M059J (cell line): Measurements from ENCODE around the gene PPP1R27. TPM values are rescaled to one million over a fixed set of nuclear protein-coding genes. Genes with fewer than 3 reads are reported as not detected.
A peak's percentile ranks its signal among the peaks of the same experiment; 100 is the strongest.

Source experiments
- DNase-seq: peaks from one replicate; pipeline ENCODE4 v3.0.0-alpha.2; 2012; ENCODE audit warnings: low read depth
- total RNA-seq: library from RNA; depleted of rRNA; stranded (reverse); fragments of >200 nt; shearing (Covaris generic); gene quantifications from 2 replicates; pipeline ENCODE4 v1.2.3, GENCODE V29; 2014

PPP1R27 gene
- total RNA-seq, 1 experiment from 2014 or later = not detected

GRCh38 chr17:81860756-81861568, 26.1 kb upstream of the PPP1R27 start:
- peak; percentile 100 for DNase-seq

DNA sequence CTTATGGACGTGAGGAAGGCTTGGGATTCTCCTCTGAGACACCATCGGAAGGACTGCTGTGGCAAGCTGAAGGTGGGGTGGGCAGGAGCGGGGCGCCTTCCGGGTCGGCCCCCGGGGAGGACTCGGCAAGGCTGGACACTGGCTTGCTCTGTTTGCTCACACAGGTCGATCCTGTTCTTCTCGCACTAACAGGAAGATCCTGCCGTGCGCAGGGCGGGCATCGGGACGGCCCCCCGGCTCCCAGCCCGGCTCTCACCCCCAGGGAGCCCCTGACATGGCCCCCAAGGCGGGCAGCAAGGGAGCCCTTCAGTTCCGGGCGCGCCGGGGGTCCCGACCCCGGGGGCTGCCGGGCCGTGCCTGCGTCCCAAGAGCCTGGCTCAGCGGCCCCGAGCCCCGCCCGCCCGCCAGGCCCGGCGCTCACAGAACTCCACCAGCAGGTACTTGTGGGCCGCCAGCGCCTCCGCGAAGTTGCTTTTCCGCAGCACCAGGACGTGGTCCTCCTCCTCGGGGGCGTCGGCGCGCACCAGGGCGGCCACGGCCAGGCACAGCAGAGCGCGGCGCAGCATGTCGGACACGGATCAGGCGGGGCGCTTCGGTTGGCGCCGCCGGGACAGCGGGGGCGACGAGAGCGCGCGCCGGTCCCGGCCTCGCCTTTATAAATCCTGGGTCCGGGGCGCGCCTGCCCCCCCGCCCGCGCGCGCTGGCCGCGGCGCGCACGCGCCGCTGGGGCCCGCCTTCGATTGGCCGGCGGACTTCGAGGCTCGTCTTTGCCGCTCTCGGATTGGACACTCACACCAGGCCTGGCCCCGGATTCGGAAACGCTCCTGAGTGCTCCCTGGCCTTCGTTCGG, 25.3 kb upstream of the PPP1R27 start, which contains the start of gene P4HB:
P4HB (minus strand) TSS at position 630 of the 850 bp plus-strand sequence; CDS start at position 566, 64 bp downstream.
- peak; percentile 13 for DNase-seq

DNA sequence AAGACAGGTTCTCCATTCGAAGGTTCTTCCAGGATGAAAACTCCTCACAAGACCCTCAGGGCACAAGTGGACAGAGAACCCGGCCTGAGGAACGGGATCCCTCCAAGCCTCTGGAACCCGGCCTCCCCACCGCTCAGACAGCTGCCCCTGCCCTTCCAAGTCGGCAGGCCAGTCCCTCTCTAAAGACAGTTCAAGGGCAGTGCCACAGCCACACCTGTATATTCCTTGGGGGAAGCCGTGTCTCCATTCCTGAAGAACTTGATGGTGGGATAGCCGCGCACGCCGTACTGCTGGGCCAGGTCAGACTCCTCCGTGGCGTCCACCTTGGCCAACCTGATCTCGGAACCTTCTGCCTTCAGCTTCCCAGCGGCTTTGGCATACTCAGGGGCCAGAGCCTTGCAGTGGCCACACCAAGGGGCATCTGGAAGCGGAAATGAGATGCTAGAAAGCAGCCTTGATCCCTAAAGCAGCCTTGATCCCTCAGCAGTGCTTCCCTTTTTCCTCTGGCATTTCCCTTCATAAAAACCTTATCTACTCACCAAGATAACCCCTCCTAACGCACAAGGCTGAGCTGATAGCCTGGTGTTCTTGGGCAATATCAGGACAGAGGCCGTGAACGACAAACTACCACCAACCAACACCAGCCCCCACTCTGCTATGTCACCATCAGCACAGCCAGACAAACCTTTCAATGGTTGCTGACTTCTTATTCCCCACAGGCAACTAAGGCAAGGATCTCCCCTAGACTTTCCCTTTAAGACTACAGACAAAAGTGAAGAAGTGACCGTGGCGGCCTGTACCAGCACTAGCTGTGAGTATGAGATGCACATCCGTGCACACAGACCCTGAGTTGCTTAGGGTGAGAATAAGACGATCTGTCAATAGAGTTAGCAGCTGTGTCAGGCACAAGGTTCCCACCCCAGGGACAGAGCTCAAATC, 24.4 kb upstream of the PPP1R27 start:
- no peak for DNase-seq

DNA sequence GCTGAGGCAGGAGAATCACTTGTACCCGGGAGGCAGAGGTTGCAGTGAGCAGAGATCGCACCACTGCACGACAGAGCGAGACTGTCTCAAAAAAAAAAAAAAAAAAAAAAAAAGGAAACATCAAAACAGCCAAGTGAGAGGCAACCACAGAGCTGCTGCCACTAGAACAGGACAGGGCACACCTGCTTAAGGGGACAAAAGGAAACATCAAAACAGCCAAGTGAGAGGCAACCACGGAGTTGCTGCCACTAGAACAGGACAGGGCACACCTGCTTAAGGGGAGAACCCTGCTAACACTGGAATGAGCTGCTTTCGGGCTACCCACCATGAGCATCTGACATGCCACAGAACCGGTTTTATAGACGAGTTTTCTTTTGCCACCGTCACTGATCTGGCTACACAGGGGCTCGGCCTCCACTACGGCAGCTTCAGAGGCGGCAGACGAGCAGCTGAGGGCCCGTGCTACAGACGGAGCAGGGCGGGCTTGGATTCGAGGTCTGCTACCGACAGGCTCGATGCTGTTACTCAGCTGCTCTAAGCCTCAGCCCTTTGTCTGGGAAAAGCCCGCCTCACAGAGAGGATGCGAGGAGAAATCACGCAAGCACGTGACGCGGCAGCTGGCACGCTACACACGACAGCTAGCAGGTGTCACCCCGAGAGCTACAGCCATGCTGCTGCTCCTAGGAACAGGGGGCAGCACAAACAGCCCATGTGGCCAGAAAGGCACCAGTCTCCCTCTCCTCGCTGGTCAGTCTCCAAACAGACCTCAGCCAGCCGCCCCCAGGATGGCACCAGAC, 23.5 kb upstream of the PPP1R27 start:
- no peak for DNase-seq

- DNase-seq = no peak
Observed at GRCh38 chr17:81854974-81855774, 20.3 kb upstream of the PPP1R27 start.

GRCh38 chr17:81852237-81852636, 17.4 kb upstream of the PPP1R27 start:
- DNase-seq = no peak

DNA sequence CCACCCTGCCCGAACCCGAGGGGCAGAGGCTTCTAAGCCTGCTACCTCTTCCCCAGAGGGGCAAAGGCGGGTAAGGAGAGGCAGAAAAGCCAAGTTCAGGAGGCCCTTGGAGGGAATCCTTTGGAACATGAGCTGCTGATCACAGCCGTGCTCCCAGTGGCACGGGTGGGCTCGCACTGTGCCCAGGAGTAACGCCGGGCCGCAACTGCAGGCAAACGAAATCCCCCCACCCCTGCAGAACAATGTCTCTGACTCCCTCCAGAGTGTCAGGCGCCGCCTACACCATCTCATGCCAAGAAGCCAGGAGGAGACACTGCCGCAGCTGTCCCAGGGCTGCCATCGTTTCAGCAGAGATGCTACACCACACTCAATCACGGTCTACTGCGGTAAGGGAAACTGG, 16.6 kb upstream of the PPP1R27 start:
- no peak for DNase-seq

DNA sequence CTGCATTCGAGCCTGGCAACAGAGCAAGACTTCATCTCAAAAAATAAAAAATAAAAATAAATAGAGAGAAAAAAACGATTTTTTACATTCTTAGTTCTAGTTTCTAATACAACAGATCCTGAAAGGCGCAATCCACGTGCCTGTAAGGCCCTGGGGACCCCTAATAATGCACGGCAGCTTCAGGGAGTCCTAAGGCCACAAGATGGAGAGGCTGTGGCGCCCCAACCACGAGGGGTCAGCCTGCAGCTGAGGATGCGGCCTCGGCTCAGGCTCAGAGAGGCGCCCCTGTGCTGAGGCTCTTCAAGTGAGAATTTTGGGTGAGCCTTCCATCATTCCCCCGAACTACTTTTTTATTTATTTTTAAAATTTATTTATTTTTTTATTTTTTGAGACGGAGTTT, 14.6 kb upstream of the PPP1R27 start:
- DNase-seq = no peak

DNA sequence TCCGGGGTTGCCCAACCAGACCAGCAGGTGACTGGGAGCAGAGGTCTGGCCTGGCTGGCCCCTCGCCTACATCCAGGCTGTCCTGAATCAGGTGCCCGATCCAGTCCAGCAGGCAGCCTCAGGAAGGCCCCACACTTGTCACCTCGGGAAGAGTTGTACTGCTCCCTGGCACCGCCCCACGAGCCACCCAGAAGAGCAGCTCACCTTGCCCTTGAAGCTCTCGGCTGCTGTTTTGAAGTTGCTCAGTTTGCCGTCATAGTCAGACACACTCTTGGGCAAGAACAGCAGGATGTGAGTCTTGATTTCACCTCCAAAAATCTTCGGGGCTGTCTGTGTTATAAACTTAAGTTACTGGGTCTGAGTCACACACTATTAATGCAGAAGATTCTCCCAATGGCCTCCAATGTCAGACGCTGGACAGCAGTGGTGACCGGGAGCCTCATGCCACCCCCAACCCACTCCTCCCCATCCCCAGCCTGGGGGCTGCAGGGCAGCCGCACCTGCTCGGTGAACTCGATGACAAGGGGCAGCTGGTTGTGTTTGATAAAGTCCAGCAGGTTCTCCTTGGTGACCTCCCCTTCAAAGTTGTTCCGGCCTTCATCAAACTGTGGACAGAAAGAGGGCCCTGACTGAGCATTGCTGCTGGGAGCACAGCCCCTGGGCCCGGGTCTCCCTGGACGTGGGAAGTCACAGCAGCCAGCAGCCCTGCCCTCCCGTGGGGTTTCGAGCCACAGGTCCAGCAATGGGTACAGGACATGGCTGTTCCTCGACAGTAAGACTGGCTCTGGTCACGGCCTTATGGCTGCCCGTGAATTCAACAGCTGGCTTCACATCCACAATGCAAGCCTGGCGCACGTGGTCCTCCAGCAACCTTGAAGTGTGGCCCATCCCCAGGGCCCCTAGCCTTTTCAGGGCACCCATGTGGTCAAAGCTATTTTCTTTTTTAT, 12.2 kb upstream of the PPP1R27 start:
- DNase-seq = no peak

DNA sequence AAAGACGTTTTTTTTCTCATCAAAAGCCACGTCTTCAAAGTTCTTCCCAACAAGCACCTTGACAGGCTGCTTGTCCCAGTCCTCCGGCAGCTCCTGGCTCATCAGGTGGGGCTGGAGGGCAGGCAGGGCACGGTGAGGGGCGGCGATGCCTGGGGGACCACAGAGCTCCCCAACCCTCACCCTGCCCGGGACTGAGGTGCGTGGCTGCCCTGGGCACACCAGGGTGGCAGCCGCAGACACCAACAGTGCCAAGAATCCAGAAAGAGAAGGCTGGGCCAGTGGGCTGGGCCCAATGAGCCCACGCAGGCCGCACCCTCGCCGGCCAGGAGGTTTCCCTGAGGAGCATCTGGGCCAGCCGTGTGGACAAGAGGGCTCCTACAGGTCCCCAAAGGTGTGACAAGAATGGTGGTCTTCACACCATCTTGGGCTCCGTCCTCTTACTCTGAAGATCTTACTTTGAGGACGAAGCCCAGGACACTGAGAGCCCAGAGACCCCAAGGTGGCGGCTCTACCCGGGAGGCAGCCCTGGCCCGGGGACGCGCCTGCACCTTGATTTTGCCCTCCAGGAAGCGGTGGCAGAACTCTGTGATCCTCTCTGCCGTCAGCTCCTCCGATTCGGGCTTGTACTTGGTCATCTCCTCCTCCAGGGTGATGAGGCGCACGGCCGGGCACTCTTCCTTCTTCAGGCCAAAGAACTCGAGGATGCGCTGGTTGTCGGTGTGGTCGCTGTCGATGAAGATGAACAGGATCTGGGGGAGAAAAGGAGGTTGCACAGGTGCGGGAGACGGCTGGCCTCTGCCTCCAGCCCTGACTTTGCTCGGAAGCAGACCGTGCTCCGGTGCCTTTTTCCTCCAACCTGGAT, 11.3 kb upstream of the PPP1R27 start:
- DNase-seq = no peak

DNA sequence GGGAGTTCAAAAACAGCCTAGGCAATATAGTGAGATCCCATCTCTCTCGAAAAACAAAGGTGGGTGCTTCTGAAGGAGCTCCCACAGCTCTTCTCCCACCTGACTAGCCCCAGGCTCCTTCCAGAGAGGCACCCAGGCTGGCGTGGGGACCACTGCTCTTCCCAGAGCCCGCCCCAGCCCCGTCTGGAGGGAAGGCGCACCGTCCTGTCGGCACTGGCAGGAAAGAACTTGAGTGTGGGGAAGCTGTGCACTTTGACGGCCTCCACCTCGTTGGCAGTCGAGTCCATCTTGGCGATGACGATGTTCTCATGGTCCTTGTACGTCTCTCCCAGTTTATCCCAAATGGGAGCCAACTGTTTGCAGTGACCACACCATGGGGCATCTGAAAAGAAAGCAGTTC, 10.5 kb upstream of the PPP1R27 start:
- no peak for DNase-seq

DNA sequence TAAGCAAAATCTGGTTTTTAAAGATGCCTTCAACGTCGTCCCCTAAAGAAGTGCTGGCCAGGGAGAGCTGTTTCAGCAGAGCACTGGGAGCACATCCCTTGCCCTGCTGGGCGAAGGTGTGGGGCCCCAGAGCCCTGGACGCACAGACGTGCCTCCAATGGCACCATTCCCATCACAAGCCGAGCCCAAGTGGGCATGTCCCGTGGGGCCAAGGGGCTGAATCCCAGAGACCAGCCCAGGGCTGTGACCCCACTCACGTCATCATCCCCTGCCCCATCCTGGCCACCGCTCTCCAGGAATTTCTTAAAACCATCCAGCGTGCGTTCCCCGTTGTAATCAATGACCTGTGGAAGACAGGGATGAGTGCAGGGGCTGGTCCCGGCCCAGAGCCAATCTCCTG, 10.0 kb upstream of the PPP1R27 start:
- DNase-seq = no peak

GRCh38 chr17:81844327-81844851, 9.5 kb upstream of the PPP1R27 start:
- no peak for DNase-seq

GRCh38 chr17:81843713-81844326, 9.0 kb upstream of the PPP1R27 start:
- no peak for DNase-seq

GRCh38 chr17:81842725-81843504, 8.1 kb upstream of the PPP1R27 start:
- peak; percentile 17 for DNase-seq

DNA sequence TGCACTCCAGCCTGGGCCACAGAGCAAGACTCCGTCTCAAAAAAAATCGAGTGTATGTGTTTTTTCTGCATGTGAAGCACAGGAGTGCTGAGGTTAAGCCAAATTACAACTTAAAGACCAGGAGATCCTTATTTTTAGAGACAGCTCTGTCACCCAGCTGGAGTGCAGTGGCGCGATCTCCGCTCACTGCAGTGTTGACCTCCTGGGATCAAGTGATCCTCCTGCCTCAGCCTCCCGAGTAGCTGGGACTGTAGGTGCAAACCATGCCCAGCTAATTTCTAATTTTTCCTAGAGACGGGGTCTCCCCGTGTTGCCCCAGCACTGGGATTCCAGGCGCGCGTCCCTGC, 7.5 kb upstream of the PPP1R27 start:
- no peak for DNase-seq
